ENCODE data around the gene ZNF613.

- TF ChIP-seq CTCF (IDR thresholded peaks at IDR 0.05) (no peak), POLR2A (IDR thresholded peaks at IDR 0.05) (no peak), EP300 (IDR thresholded peaks at IDR 0.05; ENCODE audit: low read depth) (no peak)
These were observed 44.8 kb upstream of the ZNF613 start for GRCh38 chr19:51882518-51882917.
